HG03457 (cell line): ENCODE measurements around the gene MTPN.

ENCODE experiments used
- ATAC-seq: cut with Tn5 transposase; IDR thresholded peaks from one replicate; pipeline ENCODE4 v1.9.1; 2021; ENCODE audit warnings: moderate number of reproducible peaks; ENCODE audit not compliant: unreplicated experiment

Gene MTPN

GRCh38 chr7:135990258-135990657, 13.1 kb upstream of the MTPN start:
- ATAC-seq: no peak

- no peak for ATAC-seq
Measured at GRCh38 chr7:135981958-135982646, 4.9 kb upstream of the MTPN start.

- ATAC-seq: peak; percentile 63
Measured at GRCh38 chr7:135980665-135981180, 3.6 kb upstream of the MTPN start.

- ATAC-seq: no peak
Measured at GRCh38 chr7:135980012-135980551, 2.9 kb upstream of the MTPN start.

- ATAC-seq: no peak
Measured at GRCh38 chr7:135979471-135980011, 2.4 kb upstream of the MTPN start.

- ATAC-seq: no peak
Measured at GRCh38 chr7:135978624-135979023, 1.5 kb upstream of the MTPN start.

GRCh38 chr7:135977742-135978066, 545 bp upstream of the MTPN start:
- ATAC-seq: no peak

GRCh38 chr7:135976312-135977006, 700 bp downstream of the MTPN start:
- ATAC-seq: no peak

GRCh38 chr7:135975166-135975565, 2.0 kb downstream of the MTPN start:
- ATAC-seq: no peak

GRCh38 chr7:135974667-135975066, 2.5 kb downstream of the MTPN start:
- ATAC-seq: no peak

GRCh38 chr7:135971366-135971725, 5.8 kb downstream of the MTPN start:
- no peak for ATAC-seq

GRCh38 chr7:135970682-135971365, 6.3 kb downstream of the MTPN start:
- ATAC-seq: peak; percentile 34

- no peak for ATAC-seq
Measured at GRCh38 chr7:135970045-135970444, 7.1 kb downstream of the MTPN start.

GRCh38 chr7:135966341-135967043, 10.7 kb downstream of the MTPN start:
- no peak for ATAC-seq

- no peak for ATAC-seq
Measured at GRCh38 chr7:135965602-135966001, 11.6 kb downstream of the MTPN start.

- no peak for ATAC-seq
Measured at GRCh38 chr7:135964791-135965190, 12.4 kb downstream of the MTPN start.

GRCh38 chr7:135964274-135964673, 12.9 kb downstream of the MTPN start:
- no peak for ATAC-seq

- no peak for ATAC-seq
Measured at GRCh38 chr7:135962802-135963201, 14.4 kb downstream of the MTPN start.

- ATAC-seq: no peak
Measured at GRCh38 chr7:135960709-135961451, 16.3 kb downstream of the MTPN start.
